SK-N-SH treated with all-trans-retinoic acid at 6 μM for 48 hours (cell line): ENCODE measurements around the gene ZC3H13.

ENCODE experiments used
- BACH2 ChIP-seq: fragments of 250-450 bp; sonication (Bioruptor Pico); IDR thresholded peaks from 2 replicates; pipeline ENCODE4 v1.9.0; 2021; ENCODE audit warnings: mild to moderate bottlenecking, borderline replicate concordance
- ESRRG ChIP-seq: fragments of 250-450 bp; sonication (Bioruptor Pico); IDR thresholded peaks from 2 replicates; pipeline ENCODE4 v1.6.1; 2021; ENCODE audit warnings: mild to moderate bottlenecking
- RARB ChIP-seq: fragments of 250-450 bp; sonication (Bioruptor Pico); IDR thresholded peaks from 2 replicates; pipeline ENCODE4 v1.8.0; 2021; ENCODE audit warnings: mild to moderate bottlenecking, moderate library complexity
- ZFP30 ChIP-seq: fragments of 450-650 bp; formaldehyde crosslinking; IDR thresholded peaks from 2 replicates; pipeline ENCODE4 v1.5.0; 2022; ENCODE audit warnings: mild to moderate bottlenecking, moderate library complexity
- ZNF8 ChIP-seq: fragments of 450-650 bp; formaldehyde crosslinking; IDR thresholded peaks from 2 replicates; pipeline ENCODE4 v1.5.0; 2020; ENCODE audit warnings: mild to moderate bottlenecking, moderate library complexity
- TF ChIP-seq, protein P1 (sequence below): fragments of 250-450 bp; sonication (Bioruptor Pico); IDR thresholded peaks from 2 replicates; pipeline ENCODE4 v1.5.1; 2021; ENCODE audit warnings: mild to moderate bottlenecking, moderate library complexity

GRCh38 chr13:45961468-45961867 is 91.1 kb downstream of the ZC3H13 start:
- no peak for TF ChIP-seq RARB (CRISPR knock-in tag)
- TF ChIP-seq ZNF8: no peak
- TF ChIP-seq BACH2 (CRISPR knock-in tag): no peak
- TF ChIP-seq, protein P1, sequence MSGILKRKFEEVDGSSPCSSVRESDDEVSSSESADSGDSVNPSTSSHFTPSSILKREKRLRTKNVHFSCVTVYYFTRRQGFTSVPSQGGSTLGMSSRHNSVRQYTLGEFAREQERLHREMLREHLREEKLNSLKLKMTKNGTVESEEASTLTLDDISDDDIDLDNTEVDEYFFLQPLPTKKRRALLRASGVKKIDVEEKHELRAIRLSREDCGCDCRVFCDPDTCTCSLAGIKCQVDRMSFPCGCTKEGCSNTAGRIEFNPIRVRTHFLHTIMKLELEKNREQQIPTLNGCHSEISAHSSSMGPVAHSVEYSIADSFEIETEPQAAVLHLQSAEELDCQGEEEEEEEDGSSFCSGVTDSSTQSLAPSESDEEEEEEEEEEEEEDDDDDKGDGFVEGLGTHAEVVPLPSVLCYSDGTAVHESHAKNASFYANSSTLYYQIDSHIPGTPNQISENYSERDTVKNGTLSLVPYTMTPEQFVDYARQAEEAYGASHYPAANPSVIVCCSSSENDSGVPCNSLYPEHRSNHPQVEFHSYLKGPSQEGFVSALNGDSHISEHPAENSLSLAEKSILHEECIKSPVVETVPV (CRISPR knock-in tag): no peak
- no peak for TF ChIP-seq ESRRG (CRISPR knock-in tag)
- no peak for TF ChIP-seq ZFP30
